GM12872 (cell line): ENCODE measurements around the gene CCDC33.

ENCODE experiments used
- TF ChIP-seq, protein P1 (sequence below): IDR thresholded peaks from 3 replicates; pipeline ENCODE4 v1.5.1; 2011; ENCODE audit warnings: low read depth, mild to moderate bottlenecking, low read length, moderate library complexity; ENCODE audit not compliant: insufficient read depth

The CCDC33 gene

DNA sequence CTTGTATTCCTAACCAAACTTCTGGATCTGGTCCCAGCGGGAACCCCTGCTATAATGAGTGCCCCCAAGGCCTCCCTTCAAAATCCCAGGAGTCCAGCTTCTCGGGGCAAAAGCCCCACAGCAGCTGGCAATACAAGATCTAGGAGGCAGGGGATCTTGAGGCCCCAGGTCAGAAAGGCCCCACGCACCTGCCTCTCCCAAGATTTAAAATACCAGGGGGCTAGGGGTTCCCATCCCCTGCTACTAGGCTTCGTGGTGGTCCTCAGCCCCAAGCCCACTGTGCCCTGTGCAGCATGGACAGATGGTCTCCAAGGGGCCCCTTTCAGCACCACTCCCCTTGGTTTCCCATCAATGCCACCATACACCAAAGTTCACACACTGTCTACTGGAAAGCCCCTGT, 147.2 kb downstream of the CCDC33 start:
- TF ChIP-seq, protein P1, sequence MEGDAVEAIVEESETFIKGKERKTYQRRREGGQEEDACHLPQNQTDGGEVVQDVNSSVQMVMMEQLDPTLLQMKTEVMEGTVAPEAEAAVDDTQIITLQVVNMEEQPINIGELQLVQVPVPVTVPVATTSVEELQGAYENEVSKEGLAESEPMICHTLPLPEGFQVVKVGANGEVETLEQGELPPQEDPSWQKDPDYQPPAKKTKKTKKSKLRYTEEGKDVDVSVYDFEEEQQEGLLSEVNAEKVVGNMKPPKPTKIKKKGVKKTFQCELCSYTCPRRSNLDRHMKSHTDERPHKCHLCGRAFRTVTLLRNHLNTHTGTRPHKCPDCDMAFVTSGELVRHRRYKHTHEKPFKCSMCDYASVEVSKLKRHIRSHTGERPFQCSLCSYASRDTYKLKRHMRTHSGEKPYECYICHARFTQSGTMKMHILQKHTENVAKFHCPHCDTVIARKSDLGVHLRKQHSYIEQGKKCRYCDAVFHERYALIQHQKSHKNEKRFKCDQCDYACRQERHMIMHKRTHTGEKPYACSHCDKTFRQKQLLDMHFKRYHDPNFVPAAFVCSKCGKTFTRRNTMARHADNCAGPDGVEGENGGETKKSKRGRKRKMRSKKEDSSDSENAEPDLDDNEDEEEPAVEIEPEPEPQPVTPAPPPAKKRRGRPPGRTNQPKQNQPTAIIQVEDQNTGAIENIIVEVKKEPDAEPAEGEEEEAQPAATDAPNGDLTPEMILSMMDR, result no peak

DNA sequence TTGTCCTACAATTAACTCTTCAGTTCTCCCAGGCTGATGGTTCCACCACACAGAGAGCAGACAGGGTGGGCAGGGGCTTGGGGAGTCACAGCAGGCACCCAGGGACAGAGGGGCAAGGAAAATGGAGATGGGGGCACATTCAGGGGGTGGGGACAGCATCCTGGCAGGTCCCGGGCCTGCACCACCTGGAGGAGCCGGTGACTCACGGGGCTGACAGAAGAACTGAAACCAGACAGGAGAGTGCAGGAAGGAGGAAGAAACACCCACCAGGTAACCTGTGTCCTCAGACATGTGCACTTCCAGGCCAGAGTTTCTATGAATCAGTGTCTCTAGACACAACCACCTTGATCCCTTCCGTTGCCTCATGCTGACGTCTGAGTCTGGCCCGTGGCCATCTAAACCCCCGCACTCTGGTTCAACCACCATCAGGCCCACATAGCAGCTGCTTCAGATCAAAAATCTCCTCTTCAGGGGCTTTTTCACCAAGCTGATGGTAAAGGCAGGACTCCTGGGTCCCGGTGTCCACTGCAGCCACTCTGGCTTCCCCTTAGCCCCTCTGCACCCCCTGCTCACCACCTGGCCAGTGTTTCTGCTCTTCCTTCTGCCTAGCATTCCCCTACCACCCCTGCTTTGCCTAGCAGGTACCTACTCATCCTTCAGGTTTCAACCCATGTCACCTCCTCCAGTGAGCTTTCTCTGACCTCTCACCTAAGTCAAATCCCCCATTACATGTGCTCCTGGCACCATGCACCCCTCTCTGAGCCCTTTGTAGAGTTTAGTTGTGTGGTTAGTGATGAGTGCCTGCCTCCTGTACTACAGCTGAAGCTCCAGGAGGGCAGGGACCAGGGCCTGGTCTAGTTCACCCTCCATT, 147.8 kb downstream of the CCDC33 start:
- TF ChIP-seq, protein P1, result no peak

DNA sequence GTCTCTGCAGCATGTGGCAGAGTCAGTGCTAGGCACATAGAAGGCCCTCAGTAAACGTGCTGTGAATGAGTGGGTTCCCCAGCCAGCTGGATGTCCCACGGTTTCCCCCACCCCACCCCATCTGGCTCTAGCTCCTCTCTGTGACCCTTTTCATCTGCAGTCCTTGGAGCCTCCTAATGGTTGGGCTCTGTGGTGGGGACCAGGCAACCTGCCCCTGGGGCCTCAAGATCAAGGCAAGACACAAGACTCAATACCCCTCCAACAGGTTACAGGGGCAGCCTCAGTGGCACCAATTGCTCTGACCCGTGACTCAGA, 148.4 kb downstream of the CCDC33 start:
- TF ChIP-seq, protein P1, result no peak

DNA sequence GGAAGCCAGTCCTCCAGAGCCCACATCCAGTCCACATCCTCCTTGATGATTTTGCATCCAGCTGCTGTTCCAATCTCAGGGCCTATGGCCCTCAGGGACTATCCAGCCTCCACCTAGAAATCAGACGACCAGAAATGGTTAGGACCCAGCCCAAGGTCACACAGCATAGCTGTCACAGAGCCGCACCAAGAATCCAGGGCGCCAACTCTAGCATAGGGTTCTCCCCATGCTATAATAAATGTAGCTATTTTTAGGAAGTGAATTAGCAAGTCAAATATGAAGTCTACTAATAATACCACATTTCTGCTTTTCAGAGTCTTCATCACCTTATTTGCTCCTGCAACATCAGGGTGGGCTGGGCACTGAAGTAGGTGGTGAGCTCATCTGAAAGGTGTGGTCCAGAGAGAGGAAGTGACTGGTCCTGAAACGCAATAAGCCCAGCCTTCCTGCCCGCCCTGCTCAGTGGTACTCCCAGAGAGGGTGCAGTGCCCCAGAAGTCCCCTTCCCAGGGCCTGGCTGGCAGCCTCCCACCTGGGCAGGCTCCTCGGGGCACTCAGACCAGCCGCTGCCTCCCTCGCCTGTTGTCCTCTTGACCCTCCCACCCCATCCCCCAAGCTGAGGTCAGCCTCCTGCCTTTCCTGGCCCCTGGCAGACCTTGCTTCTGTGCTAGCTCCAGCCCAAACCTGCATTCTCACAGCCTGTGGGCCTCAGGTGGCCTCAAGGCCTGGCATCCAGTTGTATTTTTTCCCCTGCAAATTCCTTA, 148.9 kb downstream of the CCDC33 start:
- TF ChIP-seq, protein P1, result no peak

DNA sequence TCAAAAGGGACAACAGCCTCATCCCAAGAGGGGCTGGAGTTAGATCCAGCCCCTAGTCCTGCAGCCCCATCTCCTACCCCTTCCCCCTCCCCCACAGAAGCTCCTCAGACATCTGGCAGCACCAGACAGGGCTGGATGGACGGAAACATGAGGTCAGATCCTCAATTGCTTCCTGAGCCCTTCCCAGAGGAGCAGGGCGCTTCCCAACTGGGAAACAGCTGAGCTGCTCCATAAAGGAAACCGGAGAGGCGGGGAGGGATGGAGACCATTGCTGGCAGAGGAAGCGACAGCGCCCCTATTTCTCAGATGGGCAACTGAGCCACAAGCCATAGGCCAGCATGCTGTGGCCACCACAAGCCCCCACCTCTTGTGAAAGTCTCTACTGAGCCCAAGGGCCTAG, 149.6 kb downstream of the CCDC33 start:
- TF ChIP-seq, protein P1, result no peak
